IMR-90 (cell line): ENCODE measurements around the gene SLC66A1.

Source experiments
- CTCF ChIP-seq: conservative IDR thresholded peaks from 2 replicates; pipeline ENCODE4 v1.5.1; 2012; ENCODE audit warnings: mild to moderate bottlenecking, low read depth, low read length, improper control_type of control experiment
- ELK1 ChIP-seq: fragments of 150-350 bp; IDR thresholded peaks from 2 replicates; pipeline ENCODE4 v1.6.1; 2016; ENCODE audit warnings: low read depth, mild to moderate bottlenecking, low read length, moderate library complexity, borderline replicate concordance
- MAFK ChIP-seq: IDR thresholded peaks from 2 replicates; pipeline ENCODE4 v1.6.1; 2012; ENCODE audit warnings: low read depth, low read length, improper control_type of control experiment
- MXI1 ChIP-seq: IDR thresholded peaks from 2 replicates; pipeline ENCODE4 v1.6.1; 2012; ENCODE audit warnings: low read depth, mild to moderate bottlenecking, low read length, moderate library complexity, borderline replicate concordance
- POLR2A ChIP-seq: IDR thresholded peaks from 2 replicates; pipeline ENCODE4 v1.6.1; 2012; ENCODE audit warnings: mild to moderate bottlenecking, low read depth, low read length
- RAD21 ChIP-seq: IDR thresholded peaks from 2 replicates; pipeline ENCODE4 v1.6.1; 2012; ENCODE audit warnings: low read length, improper control_type of control experiment
- RCOR1 ChIP-seq: IDR thresholded peaks from 2 replicates; pipeline ENCODE4 v1.6.1; 2012; ENCODE audit warnings: mild to moderate bottlenecking, low read length, improper control_type of control experiment; ENCODE audit not compliant: insufficient replicate concordance
- RFX5 ChIP-seq: IDR thresholded peaks from 2 replicates; pipeline ENCODE4 v1.8.0; 2012; ENCODE audit warnings: low read depth, mild to moderate bottlenecking, low read length, moderate library complexity
- SMC3 ChIP-seq: fragments of 150-350 bp; IDR thresholded peaks from 2 replicates; pipeline ENCODE4 v1.6.1; 2016; ENCODE audit warnings: low read depth, mild to moderate bottlenecking, antibody characterized with exemption, low read length, moderate library complexity
- USF2 ChIP-seq: fragments of 150-350 bp; IDR thresholded peaks from 2 replicates; pipeline ENCODE4 v1.6.1; 2017; ENCODE audit warnings: mild to moderate bottlenecking, antibody characterized with exemption, low read length, low read depth

GRCh38 chr1:19329611-19330010, 17.5 kb downstream of the SLC66A1 start:
- TF ChIP-seq CTCF (no peak), POLR2A (no peak), RFX5 (no peak), MXI1 (no peak), ELK1 (no peak), SMC3 (no peak), USF2 (no peak), RAD21 (no peak), MAFK (no peak), RCOR1 (no peak)
